HK-2 (cell line): ENCODE results near the gene SLC7A4.
"Not testable (repeated sequence)": the region's sequence is repeated elsewhere in the genome, so short reads cannot be mapped to it uniquely, and the experiment has no call there.

ENCODE experiments used
- DNase-seq: peaks from one replicate; pipeline ENCODE4 v3.0.0-alpha.2; 2018; ENCODE audit not compliant: unreplicated experiment

The SLC7A4 gene, protein sequence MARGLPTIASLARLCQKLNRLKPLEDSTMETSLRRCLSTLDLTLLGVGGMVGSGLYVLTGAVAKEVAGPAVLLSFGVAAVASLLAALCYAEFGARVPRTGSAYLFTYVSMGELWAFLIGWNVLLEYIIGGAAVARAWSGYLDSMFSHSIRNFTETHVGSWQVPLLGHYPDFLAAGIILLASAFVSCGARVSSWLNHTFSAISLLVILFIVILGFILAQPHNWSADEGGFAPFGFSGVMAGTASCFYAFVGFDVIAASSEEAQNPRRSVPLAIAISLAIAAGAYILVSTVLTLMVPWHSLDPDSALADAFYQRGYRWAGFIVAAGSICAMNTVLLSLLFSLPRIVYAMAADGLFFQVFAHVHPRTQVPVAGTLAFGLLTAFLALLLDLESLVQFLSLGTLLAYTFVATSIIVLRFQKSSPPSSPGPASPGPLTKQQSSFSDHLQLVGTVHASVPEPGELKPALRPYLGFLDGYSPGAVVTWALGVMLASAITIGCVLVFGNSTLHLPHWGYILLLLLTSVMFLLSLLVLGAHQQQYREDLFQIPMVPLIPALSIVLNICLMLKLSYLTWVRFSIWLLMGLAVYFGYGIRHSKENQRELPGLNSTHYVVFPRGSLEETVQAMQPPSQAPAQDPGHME

DNA sequence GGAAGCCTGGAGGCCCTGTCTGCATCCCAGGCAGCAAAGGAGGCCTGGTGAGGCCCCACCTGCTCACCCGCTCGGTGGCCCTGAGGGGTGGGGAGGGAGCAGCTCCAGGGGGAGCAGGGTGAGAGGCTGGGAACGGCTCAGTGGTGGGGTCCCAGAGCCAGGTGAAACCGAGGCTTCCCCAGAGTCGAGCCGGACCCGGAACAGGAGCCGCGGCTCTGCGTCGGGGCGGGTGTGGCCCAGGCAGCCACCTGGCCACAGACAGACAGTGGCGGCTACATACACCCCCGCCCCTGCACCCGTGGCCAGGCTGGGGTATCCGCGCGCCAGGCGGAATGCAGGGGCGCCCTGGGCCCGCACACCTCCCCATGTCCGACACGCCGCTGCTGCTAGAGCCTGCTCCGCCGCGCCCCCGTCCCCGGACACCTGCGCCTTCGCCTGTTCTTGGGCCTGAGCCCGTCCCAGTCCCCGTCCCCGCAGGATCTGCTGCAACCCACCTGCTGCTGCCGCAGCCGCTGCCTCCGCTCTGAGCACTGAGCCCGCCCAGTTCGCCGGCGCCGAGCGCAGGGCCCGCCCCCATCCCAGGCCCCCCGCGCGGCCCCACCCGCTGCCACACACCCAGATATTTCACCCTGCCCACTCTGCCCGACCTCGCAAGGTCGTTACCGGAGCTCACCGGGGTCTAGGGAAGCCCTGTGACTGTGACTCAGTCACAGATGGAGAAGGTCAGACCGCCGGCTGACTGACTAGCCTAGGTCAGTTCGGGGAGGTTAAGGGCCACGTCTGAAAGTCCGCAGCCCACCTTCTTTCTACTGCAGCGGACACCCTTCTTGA lies at the start of gene SLC7A4:
SLC7A4 (minus strand) TSS at position 525 of the 831 bp plus-strand sequence. CDS start 749 bp downstream, outside the sequence.
- DNase-seq, result no peak

DNA sequence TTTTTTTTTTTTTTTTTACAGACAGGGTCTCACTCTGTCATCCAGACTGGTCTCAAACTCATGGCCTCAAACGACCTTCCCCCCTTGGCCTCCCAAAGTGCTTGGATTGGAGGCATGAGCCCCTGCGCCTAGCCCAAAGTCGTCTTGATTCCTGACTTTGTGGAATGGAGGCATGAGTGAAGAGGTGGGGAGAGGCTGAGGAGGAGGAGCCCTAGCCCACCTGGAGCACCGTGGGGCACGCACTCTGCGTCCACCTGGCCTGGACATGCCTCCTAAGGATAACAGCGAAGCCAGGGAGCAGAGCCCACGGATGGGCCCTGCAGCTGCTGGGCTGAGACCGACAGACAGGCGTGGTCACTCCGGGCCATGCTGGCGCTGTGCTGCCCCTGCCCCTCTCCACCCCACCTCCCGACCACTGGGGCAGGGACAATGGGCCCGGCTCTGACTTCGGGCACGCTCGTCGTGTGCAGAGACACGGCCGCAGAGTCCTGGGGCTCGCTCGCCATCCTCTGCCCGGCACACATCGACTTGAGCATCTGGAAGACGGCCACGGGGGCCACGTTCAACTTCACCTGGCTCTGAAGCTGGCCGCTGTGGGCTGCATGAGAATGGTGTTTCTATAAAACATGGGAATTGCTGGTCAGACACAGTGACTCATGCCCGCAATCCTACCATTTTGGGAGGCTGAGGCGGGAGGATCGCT lies 48.2 kb upstream of the SLC7A4 start:
- DNase-seq, result no peak

DNA sequence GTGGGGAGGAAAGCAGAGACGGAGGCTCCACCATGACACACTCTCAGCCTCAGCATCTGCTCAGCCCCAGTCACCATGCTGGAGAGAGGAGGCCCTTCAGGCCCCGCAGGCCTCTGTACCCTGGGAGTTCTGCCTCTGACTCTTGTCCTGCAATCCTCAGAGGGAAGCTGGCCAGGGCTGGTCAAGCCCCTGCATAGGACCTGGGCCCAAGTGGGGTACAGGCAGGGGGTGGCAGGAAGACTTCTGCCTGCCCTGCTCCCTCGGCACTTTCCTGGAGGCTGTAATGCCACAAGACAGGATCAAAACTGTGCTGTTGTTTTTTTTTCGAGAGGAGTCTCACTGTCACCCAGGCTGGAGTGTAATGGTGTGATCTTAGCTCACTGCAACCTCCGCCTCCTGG lies 47.1 kb upstream of the SLC7A4 start:
- DNase-seq, result no peak

GRCh38 chr22:21078916-21079315 lies 46.6 kb upstream of the SLC7A4 start:
- DNase-seq, result no peak

- no peak for DNase-seq
Measured at GRCh38 chr22:21077884-21078508, 45.6 kb upstream of the SLC7A4 start.

DNA sequence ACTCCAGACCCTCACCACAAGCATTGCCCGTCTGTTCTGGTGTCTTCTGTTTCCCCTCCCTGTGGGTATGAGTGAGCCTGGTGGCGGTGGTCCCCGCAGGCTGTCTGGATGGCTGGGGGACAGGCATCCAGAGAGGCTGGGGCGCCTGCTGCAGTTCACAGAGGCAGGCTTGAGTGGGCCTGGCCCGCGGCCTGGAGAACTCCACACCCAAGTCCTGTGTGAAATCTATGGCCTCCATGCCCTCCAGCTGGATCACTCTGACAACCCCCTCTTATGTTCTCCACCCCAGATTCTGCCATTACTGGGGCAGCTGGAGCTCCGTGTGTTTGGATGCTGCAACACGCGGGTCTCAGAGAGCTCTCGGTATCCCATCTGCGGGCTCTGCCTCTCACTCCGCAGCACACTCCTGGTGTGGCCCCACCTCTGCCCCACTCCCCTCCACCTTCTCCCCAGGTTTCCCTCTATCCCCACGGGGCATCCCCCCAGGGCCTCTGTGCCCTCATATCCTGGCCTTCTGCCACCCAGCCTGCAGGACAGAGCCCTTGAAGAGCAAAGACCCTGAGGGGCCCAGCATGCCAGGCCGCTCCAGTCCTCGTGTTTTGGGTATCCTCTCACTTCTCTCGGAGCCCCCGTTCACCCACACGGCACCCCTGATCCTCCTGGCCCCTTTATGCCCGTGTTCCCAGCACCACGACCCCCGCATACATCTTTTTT lies 44.7 kb upstream of the SLC7A4 start:
- DNase-seq, result no peak

- DNase-seq, result no peak
Measured at GRCh38 chr22:21075516-21076138, 43.3 kb upstream of the SLC7A4 start.

- DNase-seq, result peak; percentile 57
Measured at GRCh38 chr22:21074102-21074715, 41.8 kb upstream of the SLC7A4 start.

- DNase-seq, result no peak
Measured at GRCh38 chr22:21073482-21073881, 41.1 kb upstream of the SLC7A4 start.

GRCh38 chr22:21073023-21073422 lies 40.7 kb upstream of the SLC7A4 start:
- DNase-seq, result no peak

GRCh38 chr22:21071796-21072195 lies 39.4 kb upstream of the SLC7A4 start:
- not testable (repeated sequence) for DNase-seq

GRCh38 chr22:21070690-21071615 lies 38.6 kb upstream of the SLC7A4 start:
- no peak for DNase-seq

GRCh38 chr22:21069375-21069774 lies 37.0 kb upstream of the SLC7A4 start:
- no peak for DNase-seq

DNA sequence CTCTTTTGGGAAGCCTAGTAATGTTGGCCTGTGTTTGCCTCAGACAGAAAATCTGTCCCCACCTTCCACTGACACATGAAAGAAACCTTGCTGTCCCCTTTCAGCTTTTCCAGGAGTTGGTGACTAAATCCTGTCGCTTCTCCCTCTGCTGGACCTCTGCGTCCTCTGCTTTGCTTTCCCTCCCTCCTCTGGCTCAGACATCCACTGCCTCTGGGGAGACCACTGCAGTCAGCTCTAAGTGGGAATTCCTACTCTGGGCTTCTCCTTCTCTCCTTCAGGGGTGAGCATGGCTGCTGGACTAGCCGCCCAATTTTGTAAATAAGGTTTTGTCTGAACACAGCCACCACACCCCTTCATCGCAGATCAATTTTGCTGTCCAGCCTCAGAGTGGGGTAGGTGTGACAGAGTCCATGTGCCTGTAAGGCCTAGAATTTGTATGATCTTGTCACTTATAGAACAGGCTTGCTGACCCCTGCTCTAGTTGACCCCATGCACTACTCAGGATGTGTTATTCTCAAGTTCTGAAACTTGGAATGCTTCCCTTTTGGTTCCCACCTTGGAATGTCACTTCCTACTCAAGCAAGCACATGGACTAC lies 36.4 kb upstream of the SLC7A4 start:
- no peak for DNase-seq

DNA sequence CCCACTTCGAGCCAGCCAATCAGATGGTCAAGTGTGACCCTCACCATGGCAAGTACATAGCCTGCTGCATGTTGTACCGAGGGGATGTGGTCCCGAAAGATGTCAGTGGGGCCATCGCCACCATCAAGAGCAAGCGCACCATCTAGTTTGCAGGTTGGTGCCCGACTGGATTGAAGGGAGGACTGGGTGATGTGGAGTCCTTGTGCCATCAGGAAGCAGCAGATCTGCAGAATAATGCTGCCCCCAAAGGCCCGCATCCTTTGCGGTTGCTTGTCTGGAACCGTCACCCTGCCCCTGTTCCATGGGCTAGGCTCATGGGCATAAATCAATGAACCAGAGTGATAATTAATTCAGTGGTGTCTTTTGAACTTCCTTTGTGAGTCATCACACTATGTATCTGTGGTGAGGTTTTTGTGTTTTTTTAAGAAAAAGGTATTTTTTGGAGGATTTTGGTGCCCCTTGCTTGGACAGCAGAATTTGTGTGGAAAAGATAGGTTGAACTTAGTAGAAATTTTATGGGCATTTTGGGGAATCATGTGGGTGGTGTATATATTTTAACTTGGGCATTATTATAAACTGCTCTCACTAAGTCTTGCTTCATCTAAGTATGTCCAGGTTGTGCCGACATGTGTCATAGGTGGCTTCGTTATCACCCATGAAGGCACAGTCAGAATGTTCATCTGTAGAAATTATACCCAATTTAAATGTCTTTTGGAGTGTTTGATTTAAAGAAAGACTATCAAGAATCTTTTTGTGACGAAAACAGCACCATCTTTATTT lies 35.7 kb upstream of the SLC7A4 start:
- DNase-seq, result no peak

- no peak for DNase-seq
Measured at GRCh38 chr22:21067075-21067900, 34.9 kb upstream of the SLC7A4 start.
